Measurements from ENCODE around the gene SLIT3.

SLIT3 gene

GRCh38 chr5:168660691-168661090 lies 640.2 kb downstream of the SLIT3 start:
- Histone ChIP-seq H3K4me1 (ENCODE audit: control insufficient read depth, insufficient read depth, low read length) (no peaks in the 10 kb centered on the region), H3K9me3 (ENCODE audit: control insufficient read depth in 2 of 2, low read length in 2 of 2) (no peaks in the 10 kb centered on the region), H3K27ac (ENCODE audit: low read length) (no peak overlapping the region), H3K36me3 (ENCODE audit: control insufficient read depth in 2 of 2, insufficient read depth in 2 of 2, low read length in 2 of 2) (peaks cover 3 to 4% of the 10 kb centered on the region in 2 donors), H3K27me3 (ENCODE audit: control insufficient read depth in 1 of 2, insufficient read depth in 2 of 2, low read length in 2 of 2) (no peaks in the 10 kb centered on the region), H3K9ac (ENCODE audit: low read length in 2 of 2) (no peak overlapping the region), H3K4me3 (ENCODE audit: low read length in 2 of 2) (no peak overlapping the region)

- Histone ChIP-seq H3K9me3 (ENCODE audit: control insufficient read depth in 2 of 2, low read length in 2 of 2) (no peaks in the 10 kb centered on the region), H3K27ac (ENCODE audit: low read length) (no peak overlapping the region), H3K27me3 (ENCODE audit: control insufficient read depth in 1 of 2, insufficient read depth in 2 of 2, low read length in 2 of 2) (no peaks in the 10 kb centered on the region), H3K4me3 (ENCODE audit: low read length in 2 of 2) (no peak overlapping the region), H3K36me3 (ENCODE audit: control insufficient read depth in 2 of 2, insufficient read depth in 2 of 2, low read length in 2 of 2) (peaks cover 0 to 2% of the 10 kb centered on the region in 2 donors), H3K9ac (ENCODE audit: low read length in 2 of 2) (no peak overlapping the region), H3K4me1 (ENCODE audit: control insufficient read depth, insufficient read depth, low read length) (peaks cover under 1% of the 10 kb centered on the region)
Observed at GRCh38 chr5:168659286-168659847, 641.6 kb downstream of the SLIT3 start.

GRCh38 chr5:168658394-168658793 lies 642.5 kb downstream of the SLIT3 start:
- Histone ChIP-seq H3K9ac (ENCODE audit: low read length in 2 of 2) (no peak overlapping the region), H3K9me3 (ENCODE audit: control insufficient read depth in 2 of 2, low read length in 2 of 2) (no peaks in the 10 kb centered on the region), H3K4me1 (ENCODE audit: control insufficient read depth, insufficient read depth, low read length) (peaks cover 7% of the 10 kb centered on the region), H3K27me3 (ENCODE audit: control insufficient read depth in 1 of 2, insufficient read depth in 2 of 2, low read length in 2 of 2) (no peaks in the 10 kb centered on the region), H3K36me3 (ENCODE audit: control insufficient read depth in 2 of 2, insufficient read depth in 2 of 2, low read length in 2 of 2) (peaks cover 0 to 2% of the 10 kb centered on the region in 2 donors), H3K27ac (ENCODE audit: low read length) (no peak overlapping the region), H3K4me3 (ENCODE audit: low read length in 2 of 2) (no peak overlapping the region)

GRCh38 chr5:168656633-168657032 lies 644.3 kb downstream of the SLIT3 start:
- H3K27ac ChIP-seq (ENCODE audit: low read length) = no peak overlapping the region
- H3K36me3 ChIP-seq (ENCODE audit: control insufficient read depth in 2 of 2, insufficient read depth in 2 of 2, low read length in 2 of 2) = no peaks in the 10 kb centered on the region
- H3K9me3 ChIP-seq (ENCODE audit: control insufficient read depth in 2 of 2, low read length in 2 of 2) = no peaks in the 10 kb centered on the region
- no peak overlapping the region for H3K9ac ChIP-seq (ENCODE audit: low read length in 2 of 2)
- H3K27me3 ChIP-seq (ENCODE audit: control insufficient read depth in 1 of 2, insufficient read depth in 2 of 2, low read length in 2 of 2) = no peaks in the 10 kb centered on the region
- no peak overlapping the region for H3K4me3 ChIP-seq (ENCODE audit: low read length in 2 of 2)
- peaks cover 7% of the 10 kb centered on the region for H3K4me1 ChIP-seq (ENCODE audit: control insufficient read depth, insufficient read depth, low read length)

GRCh38 chr5:168655316-168655715 lies 645.6 kb downstream of the SLIT3 start:
- Histone ChIP-seq H3K36me3 (ENCODE audit: control insufficient read depth in 2 of 2, insufficient read depth in 2 of 2, low read length in 2 of 2) (no peaks in the 10 kb centered on the region), H3K4me1 (ENCODE audit: control insufficient read depth, insufficient read depth, low read length) (peaks cover 7% of the 10 kb centered on the region), H3K9ac (ENCODE audit: low read length in 2 of 2) (no peak overlapping the region), H3K9me3 (ENCODE audit: control insufficient read depth in 2 of 2, low read length in 2 of 2) (no peaks in the 10 kb centered on the region), H3K4me3 (ENCODE audit: low read length in 2 of 2) (no peak overlapping the region), H3K27me3 (ENCODE audit: control insufficient read depth in 1 of 2, insufficient read depth in 2 of 2, low read length in 2 of 2) (no peaks in the 10 kb centered on the region), H3K27ac (ENCODE audit: low read length) (no peak overlapping the region)

GRCh38 chr5:168654211-168654721 lies 646.7 kb downstream of the SLIT3 start:
- no peak overlapping the region for H3K27ac ChIP-seq (ENCODE audit: low read length)
- H3K4me1 ChIP-seq (ENCODE audit: control insufficient read depth, insufficient read depth, low read length) = peaks cover 7% of the 10 kb centered on the region
- no peak overlapping the region for H3K4me3 ChIP-seq (ENCODE audit: low read length in 2 of 2)
- no peaks in the 10 kb centered on the region for H3K27me3 ChIP-seq (ENCODE audit: control insufficient read depth in 1 of 2, insufficient read depth in 2 of 2, low read length in 2 of 2)
- no peaks in the 10 kb centered on the region for H3K9me3 ChIP-seq (ENCODE audit: control insufficient read depth in 2 of 2, low read length in 2 of 2)
- H3K9ac ChIP-seq (ENCODE audit: low read length in 2 of 2) = no peak overlapping the region
- no peaks in the 10 kb centered on the region for H3K36me3 ChIP-seq (ENCODE audit: control insufficient read depth in 2 of 2, insufficient read depth in 2 of 2, low read length in 2 of 2)

GRCh38 chr5:168653626-168654025 lies 647.3 kb downstream of the SLIT3 start:
- H3K9me3 ChIP-seq (ENCODE audit: control insufficient read depth in 2 of 2, low read length in 2 of 2) = no peaks in the 10 kb centered on the region
- H3K9ac ChIP-seq (ENCODE audit: low read length in 2 of 2) = no peak overlapping the region
- no peak overlapping the region for H3K27ac ChIP-seq (ENCODE audit: low read length)
- no peaks in the 10 kb centered on the region for H3K36me3 ChIP-seq (ENCODE audit: control insufficient read depth in 2 of 2, insufficient read depth in 2 of 2, low read length in 2 of 2)
- no peaks in the 10 kb centered on the region for H3K27me3 ChIP-seq (ENCODE audit: control insufficient read depth in 1 of 2, insufficient read depth in 2 of 2, low read length in 2 of 2)
- H3K4me3 ChIP-seq (ENCODE audit: low read length in 2 of 2) = no peak overlapping the region
- peaks cover 7% of the 10 kb centered on the region for H3K4me1 ChIP-seq (ENCODE audit: control insufficient read depth, insufficient read depth, low read length)

GRCh38 chr5:168651648-168652047 lies 649.3 kb downstream of the SLIT3 start:
- no peak overlapping the region for H3K4me3 ChIP-seq (ENCODE audit: low read length in 2 of 2)
- no peak overlapping the region for H3K27ac ChIP-seq (ENCODE audit: low read length)
- H3K9ac ChIP-seq (ENCODE audit: low read length in 2 of 2) = no peak overlapping the region
- H3K9me3 ChIP-seq (ENCODE audit: control insufficient read depth in 2 of 2, low read length in 2 of 2) = no peaks in the 10 kb centered on the region
- H3K36me3 ChIP-seq (ENCODE audit: control insufficient read depth in 2 of 2, insufficient read depth in 2 of 2, low read length in 2 of 2) = no peaks in the 10 kb centered on the region
- H3K27me3 ChIP-seq (ENCODE audit: control insufficient read depth in 1 of 2, insufficient read depth in 2 of 2, low read length in 2 of 2) = no peaks in the 10 kb centered on the region
- H3K4me1 ChIP-seq (ENCODE audit: control insufficient read depth, insufficient read depth, low read length) = peaks cover 7% of the 10 kb centered on the region

- Histone ChIP-seq H3K4me1 (ENCODE audit: control insufficient read depth, insufficient read depth, low read length) (peaks cover 6% of the 10 kb centered on the region), H3K27ac (ENCODE audit: low read length) (no peak overlapping the region), H3K36me3 (ENCODE audit: control insufficient read depth in 2 of 2, insufficient read depth in 2 of 2, low read length in 2 of 2) (no peaks in the 10 kb centered on the region), H3K9me3 (ENCODE audit: control insufficient read depth in 2 of 2, low read length in 2 of 2) (no peaks in the 10 kb centered on the region), H3K27me3 (ENCODE audit: control insufficient read depth in 1 of 2, insufficient read depth in 2 of 2, low read length in 2 of 2) (no peaks in the 10 kb centered on the region), H3K9ac (ENCODE audit: low read length in 2 of 2) (no peak overlapping the region), H3K4me3 (ENCODE audit: low read length in 2 of 2) (no peak overlapping the region)
Observed at GRCh38 chr5:168649306-168649705, 651.6 kb downstream of the SLIT3 start.

GRCh38 chr5:168648576-168648975 lies 652.4 kb downstream of the SLIT3 start:
- Histone ChIP-seq H3K9me3 (ENCODE audit: control insufficient read depth in 2 of 2, low read length in 2 of 2) (no peaks in the 10 kb centered on the region), H3K36me3 (ENCODE audit: control insufficient read depth in 2 of 2, insufficient read depth in 2 of 2, low read length in 2 of 2) (no peaks in the 10 kb centered on the region), H3K4me1 (ENCODE audit: control insufficient read depth, insufficient read depth, low read length) (no peaks in the 10 kb centered on the region), H3K4me3 (ENCODE audit: low read length in 2 of 2) (no peak overlapping the region), H3K27me3 (ENCODE audit: control insufficient read depth in 1 of 2, insufficient read depth in 2 of 2, low read length in 2 of 2) (no peaks in the 10 kb centered on the region), H3K9ac (ENCODE audit: low read length in 2 of 2) (no peak overlapping the region), H3K27ac (ENCODE audit: low read length) (no peak overlapping the region)

GRCh38 chr5:168648016-168648415 lies 652.9 kb downstream of the SLIT3 start:
- H3K27me3 ChIP-seq (ENCODE audit: control insufficient read depth in 1 of 2, insufficient read depth in 2 of 2, low read length in 2 of 2) = no peaks in the 10 kb centered on the region
- H3K9ac ChIP-seq (ENCODE audit: low read length in 2 of 2) = no peak overlapping the region
- H3K4me3 ChIP-seq (ENCODE audit: low read length in 2 of 2) = no peak overlapping the region
- H3K4me1 ChIP-seq (ENCODE audit: control insufficient read depth, insufficient read depth, low read length) = no peaks in the 10 kb centered on the region
- no peaks in the 10 kb centered on the region for H3K36me3 ChIP-seq (ENCODE audit: control insufficient read depth in 2 of 2, insufficient read depth in 2 of 2, low read length in 2 of 2)
- H3K9me3 ChIP-seq (ENCODE audit: control insufficient read depth in 2 of 2, low read length in 2 of 2) = no peaks in the 10 kb centered on the region
- H3K27ac ChIP-seq (ENCODE audit: low read length) = no peak overlapping the region

Measured in stomach smooth muscle (tissue), 2 donors.